ENCODE measurements around the gene GAA.

DNA sequence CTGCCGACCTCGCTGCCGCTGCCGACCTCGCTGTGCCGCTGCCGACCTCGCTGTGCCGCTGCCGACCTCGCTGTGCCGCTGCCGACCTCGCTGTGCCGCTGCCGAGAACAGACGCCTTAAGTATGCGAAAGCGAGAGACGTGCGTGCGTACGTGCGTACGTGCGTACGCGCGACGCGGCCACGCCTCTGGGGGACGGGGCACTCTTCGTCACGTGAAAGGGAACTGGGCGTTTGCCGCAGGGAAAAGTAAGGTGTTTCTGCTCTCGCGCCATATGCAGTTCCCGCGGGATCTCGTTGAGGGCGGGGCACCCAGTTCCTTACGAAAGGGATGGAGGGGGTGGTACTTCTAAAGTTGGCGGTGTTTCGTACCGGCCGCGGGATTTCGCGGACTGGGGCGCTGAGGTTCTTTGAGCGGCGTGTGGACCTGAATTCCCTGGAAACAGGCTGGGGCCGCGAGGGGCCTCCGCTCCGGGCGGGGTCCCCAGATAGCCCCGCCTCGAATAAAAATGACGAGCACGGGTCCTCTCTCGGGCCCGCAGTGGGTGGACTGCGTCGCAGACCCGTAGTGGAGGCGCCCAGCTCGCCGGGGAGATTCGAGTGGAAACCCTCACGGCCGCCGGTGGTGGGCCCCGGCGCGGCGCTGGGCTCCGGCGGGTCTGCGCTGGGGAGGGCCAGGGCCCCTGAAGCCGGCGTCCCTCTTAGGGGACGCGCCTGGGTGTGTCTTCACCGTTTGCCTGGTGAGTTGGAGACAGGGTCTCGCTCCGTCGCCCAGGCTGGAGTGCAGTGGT, 45.8 kb downstream of the GAA start, which contains the start of gene EIF4A3:
- TF ChIP-seq, protein P1, sequence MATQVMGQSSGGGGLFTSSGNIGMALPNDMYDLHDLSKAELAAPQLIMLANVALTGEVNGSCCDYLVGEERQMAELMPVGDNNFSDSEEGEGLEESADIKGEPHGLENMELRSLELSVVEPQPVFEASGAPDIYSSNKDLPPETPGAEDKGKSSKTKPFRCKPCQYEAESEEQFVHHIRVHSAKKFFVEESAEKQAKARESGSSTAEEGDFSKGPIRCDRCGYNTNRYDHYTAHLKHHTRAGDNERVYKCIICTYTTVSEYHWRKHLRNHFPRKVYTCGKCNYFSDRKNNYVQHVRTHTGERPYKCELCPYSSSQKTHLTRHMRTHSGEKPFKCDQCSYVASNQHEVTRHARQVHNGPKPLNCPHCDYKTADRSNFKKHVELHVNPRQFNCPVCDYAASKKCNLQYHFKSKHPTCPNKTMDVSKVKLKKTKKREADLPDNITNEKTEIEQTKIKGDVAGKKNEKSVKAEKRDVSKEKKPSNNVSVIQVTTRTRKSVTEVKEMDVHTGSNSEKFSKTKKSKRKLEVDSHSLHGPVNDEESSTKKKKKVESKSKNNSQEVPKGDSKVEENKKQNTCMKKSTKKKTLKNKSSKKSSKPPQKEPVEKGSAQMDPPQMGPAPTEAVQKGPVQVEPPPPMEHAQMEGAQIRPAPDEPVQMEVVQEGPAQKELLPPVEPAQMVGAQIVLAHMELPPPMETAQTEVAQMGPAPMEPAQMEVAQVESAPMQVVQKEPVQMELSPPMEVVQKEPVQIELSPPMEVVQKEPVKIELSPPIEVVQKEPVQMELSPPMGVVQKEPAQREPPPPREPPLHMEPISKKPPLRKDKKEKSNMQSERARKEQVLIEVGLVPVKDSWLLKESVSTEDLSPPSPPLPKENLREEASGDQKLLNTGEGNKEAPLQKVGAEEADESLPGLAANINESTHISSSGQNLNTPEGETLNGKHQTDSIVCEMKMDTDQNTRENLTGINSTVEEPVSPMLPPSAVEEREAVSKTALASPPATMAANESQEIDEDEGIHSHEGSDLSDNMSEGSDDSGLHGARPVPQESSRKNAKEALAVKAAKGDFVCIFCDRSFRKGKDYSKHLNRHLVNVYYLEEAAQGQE (IDR thresholded peaks at IDR 0.05; ENCODE audit: insufficient read depth in 1 of 2, low read depth in 2 of 2, low read length in 2 of 2): no peak
- peak; percentile 94 for TF ChIP-seq POLR2AphosphoS5 (IDR thresholded peaks at IDR 0.05; ENCODE audit: low read depth, low read length)
- TF ChIP-seq SIN3A (IDR thresholded peaks at IDR 0.05; ENCODE audit: borderline replicate concordance, insufficient read depth, low read length): peak; percentile 61; the same call in 1 of the 2 replicates
- no peak; the same call in none of the 2 replicates for TF ChIP-seq TAF1 (IDR thresholded peaks at IDR 0.05; ENCODE audit: borderline replicate concordance, insufficient read depth, low read length)
